Ishikawa (cell line): ENCODE data around the gene CHAF1B.

ENCODE experiments used
- CEBPB ChIP-seq: IDR thresholded peaks from 2 replicates; pipeline ENCODE4 v1.6.1; 2012
- CREB1 ChIP-seq: IDR thresholded peaks from 2 replicates; pipeline ENCODE4 v1.6.1; 2012; ENCODE audit warnings: low read depth
- EGR1 ChIP-seq: IDR thresholded peaks from 2 replicates; pipeline ENCODE4 v1.6.1; 2012
- EP300 ChIP-seq: IDR thresholded peaks from 2 replicates; pipeline ENCODE4 v1.6.1; 2012; ENCODE audit warnings: borderline replicate concordance
- FOXM1 ChIP-seq: IDR thresholded peaks from 2 replicates; pipeline ENCODE4 v1.6.1; 2012; ENCODE audit warnings: low read depth, borderline replicate concordance
- MAX ChIP-seq: IDR thresholded peaks from 2 replicates; pipeline ENCODE4 v1.6.1; 2012
- NFIC ChIP-seq: IDR thresholded peaks from 2 replicates; pipeline ENCODE4 v1.6.1; 2012
- RAD21 ChIP-seq: IDR thresholded peaks from 2 replicates; pipeline ENCODE4 v1.6.1; 2012; ENCODE audit warnings: low read depth
- TAF1 ChIP-seq: IDR thresholded peaks from 2 replicates; pipeline ENCODE4 v1.6.1; 2012; ENCODE audit warnings: low read depth, mild to moderate bottlenecking
- TCF12 ChIP-seq: IDR thresholded peaks from 2 replicates; pipeline ENCODE4 v1.6.1; 2012; ENCODE audit warnings: low read depth
- YY1 ChIP-seq: IDR thresholded peaks from 2 replicates; pipeline ENCODE4 v1.6.1; 2012; ENCODE audit warnings: low read depth
- ZBTB7A ChIP-seq: IDR thresholded peaks from 2 replicates; pipeline ENCODE4 v1.6.1; 2012; ENCODE audit warnings: low read depth
- TF ChIP-seq, protein P1 (sequence below): IDR thresholded peaks from 2 replicates; pipeline ENCODE4 v1.6.1; 2012; ENCODE audit warnings: low read depth, mild to moderate bottlenecking
- TF ChIP-seq, protein P2 (sequence below): IDR thresholded peaks from 2 replicates; pipeline ENCODE4 v1.6.1; 2012

DNA sequence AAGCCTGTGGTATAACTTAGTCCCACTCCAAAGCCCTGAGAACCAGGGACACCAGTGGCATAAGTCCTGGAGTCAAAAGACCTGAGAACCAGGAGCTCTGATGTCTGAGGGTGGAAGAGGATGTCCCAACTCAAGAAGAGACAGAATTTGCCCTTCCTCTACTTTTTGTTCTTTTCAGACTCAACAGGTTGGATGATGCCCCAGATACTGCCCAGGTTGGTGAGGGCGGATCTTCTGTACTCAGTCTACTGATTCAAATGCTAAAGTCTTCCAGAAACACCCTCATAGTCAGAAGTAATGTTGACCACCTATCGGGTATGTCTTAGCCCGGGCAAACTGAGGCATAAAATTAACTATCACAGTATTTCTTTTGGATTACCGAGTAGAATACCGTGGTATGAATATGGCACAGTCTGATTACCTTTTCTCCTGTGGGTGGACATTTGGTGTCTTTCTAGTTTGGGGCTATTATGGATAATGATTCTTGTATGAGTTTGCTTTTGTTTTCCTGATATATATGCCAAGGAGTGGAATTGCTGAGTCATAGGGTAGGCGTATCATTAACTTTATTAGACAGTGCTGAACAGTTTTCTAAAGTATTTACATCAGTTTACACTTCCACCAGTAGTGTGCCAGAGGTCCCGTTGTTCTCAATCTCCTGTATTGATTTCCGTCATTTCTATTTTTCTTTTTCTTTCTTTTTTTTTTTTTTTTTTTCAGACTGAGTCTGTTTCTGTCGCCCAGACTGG is 3.2 kb upstream of the CHAF1B start:
- TF ChIP-seq TAF1 (no peak), MAX (no peak), RAD21 (no peak), NFIC (no peak), EP300 (no peak), FOXM1 (no peak), ZBTB7A (no peak), YY1 (no peak), CREB1 (no peak), CEBPB (no peak), EGR1 (no peak), TCF12 (no peak)
- TF ChIP-seq, protein P1, sequence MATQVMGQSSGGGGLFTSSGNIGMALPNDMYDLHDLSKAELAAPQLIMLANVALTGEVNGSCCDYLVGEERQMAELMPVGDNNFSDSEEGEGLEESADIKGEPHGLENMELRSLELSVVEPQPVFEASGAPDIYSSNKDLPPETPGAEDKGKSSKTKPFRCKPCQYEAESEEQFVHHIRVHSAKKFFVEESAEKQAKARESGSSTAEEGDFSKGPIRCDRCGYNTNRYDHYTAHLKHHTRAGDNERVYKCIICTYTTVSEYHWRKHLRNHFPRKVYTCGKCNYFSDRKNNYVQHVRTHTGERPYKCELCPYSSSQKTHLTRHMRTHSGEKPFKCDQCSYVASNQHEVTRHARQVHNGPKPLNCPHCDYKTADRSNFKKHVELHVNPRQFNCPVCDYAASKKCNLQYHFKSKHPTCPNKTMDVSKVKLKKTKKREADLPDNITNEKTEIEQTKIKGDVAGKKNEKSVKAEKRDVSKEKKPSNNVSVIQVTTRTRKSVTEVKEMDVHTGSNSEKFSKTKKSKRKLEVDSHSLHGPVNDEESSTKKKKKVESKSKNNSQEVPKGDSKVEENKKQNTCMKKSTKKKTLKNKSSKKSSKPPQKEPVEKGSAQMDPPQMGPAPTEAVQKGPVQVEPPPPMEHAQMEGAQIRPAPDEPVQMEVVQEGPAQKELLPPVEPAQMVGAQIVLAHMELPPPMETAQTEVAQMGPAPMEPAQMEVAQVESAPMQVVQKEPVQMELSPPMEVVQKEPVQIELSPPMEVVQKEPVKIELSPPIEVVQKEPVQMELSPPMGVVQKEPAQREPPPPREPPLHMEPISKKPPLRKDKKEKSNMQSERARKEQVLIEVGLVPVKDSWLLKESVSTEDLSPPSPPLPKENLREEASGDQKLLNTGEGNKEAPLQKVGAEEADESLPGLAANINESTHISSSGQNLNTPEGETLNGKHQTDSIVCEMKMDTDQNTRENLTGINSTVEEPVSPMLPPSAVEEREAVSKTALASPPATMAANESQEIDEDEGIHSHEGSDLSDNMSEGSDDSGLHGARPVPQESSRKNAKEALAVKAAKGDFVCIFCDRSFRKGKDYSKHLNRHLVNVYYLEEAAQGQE: no peak
- TF ChIP-seq, protein P2, sequence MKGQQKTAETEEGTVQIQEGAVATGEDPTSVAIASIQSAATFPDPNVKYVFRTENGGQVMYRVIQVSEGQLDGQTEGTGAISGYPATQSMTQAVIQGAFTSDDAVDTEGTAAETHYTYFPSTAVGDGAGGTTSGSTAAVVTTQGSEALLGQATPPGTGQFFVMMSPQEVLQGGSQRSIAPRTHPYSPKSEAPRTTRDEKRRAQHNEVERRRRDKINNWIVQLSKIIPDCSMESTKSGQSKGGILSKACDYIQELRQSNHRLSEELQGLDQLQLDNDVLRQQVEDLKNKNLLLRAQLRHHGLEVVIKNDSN: no peak
